Measurements from ENCODE around the gene ATRN.
"Not testable (repeated sequence)": the region's sequence is repeated elsewhere in the genome, so short reads cannot be mapped to it uniquely, and the experiment has no call there.

Gene ATRN

GRCh38 chr20:3470627-3471396 lies at the start of gene ATRN:
Gene ATRN (plus strand): TSS chr20:3471018. CDS start chr20:3471108, 90 bp downstream.
- H3K4me3 ChIP-seq (replicated peaks; ENCODE audit: low read depth, low read length): peak within 1 kb of the TSS; percentile 74
- H3K36me3 ChIP-seq (ENCODE audit: control insufficient read depth, insufficient read depth, low read length): no peaks in the 10 kb centered on the region
- H3K27me3 ChIP-seq (replicated peaks; ENCODE audit: control insufficient read depth, insufficient read depth, low read length): no peaks in the 10 kb centered on the region
- peak; percentile 96 for DNase-seq (ENCODE audit: extremely low read depth, insufficient read length)
- no peak for TF ChIP-seq CTCF (IDR thresholded peaks at IDR 0.05; ENCODE audit: insufficient read depth, low read length, poor library complexity, severe bottlenecking)

- Histone ChIP-seq H3K36me3 (ENCODE audit: control insufficient read depth, insufficient read depth, low read length) (no peaks in the 10 kb centered on the region), H3K4me3 (replicated peaks; ENCODE audit: low read depth, low read length) (no peak overlapping the region), H3K27me3 (replicated peaks; ENCODE audit: control insufficient read depth, insufficient read depth, low read length) (no peaks in the 10 kb centered on the region)
- TF ChIP-seq CTCF (IDR thresholded peaks at IDR 0.05; ENCODE audit: insufficient read depth, low read length, poor library complexity, severe bottlenecking): no peak
- DNase-seq (ENCODE audit: extremely low read depth, insufficient read length): no peak
Observed at GRCh38 chr20:3421985-3422384, 48.8 kb upstream of the ATRN start.

GRCh38 chr20:3423126-3423525 lies 47.7 kb upstream of the ATRN start:
- Histone ChIP-seq H3K36me3 (ENCODE audit: control insufficient read depth, insufficient read depth, low read length) (no peaks in the 10 kb centered on the region), H3K4me3 (replicated peaks; ENCODE audit: low read depth, low read length) (no peak overlapping the region), H3K27me3 (replicated peaks; ENCODE audit: control insufficient read depth, insufficient read depth, low read length) (no peaks in the 10 kb centered on the region)
- no peak for DNase-seq (ENCODE audit: extremely low read depth, insufficient read length)
- TF ChIP-seq CTCF (IDR thresholded peaks at IDR 0.05; ENCODE audit: insufficient read depth, low read length, poor library complexity, severe bottlenecking): no peak

- H3K27me3 ChIP-seq (replicated peaks; ENCODE audit: control insufficient read depth, insufficient read depth, low read length); H3K36me3 ChIP-seq (ENCODE audit: control insufficient read depth, insufficient read depth, low read length); DNase-seq (ENCODE audit: extremely low read depth, insufficient read length); H3K4me3 ChIP-seq (replicated peaks; ENCODE audit: low read depth, low read length): not testable (repeated sequence)
Observed at GRCh38 chr20:3426766-3427165, 44.1 kb upstream of the ATRN start.

GRCh38 chr20:3430376-3431069 lies 40.3 kb upstream of the ATRN start:
- Histone ChIP-seq H3K4me3 (replicated peaks; ENCODE audit: low read depth, low read length) (no peak overlapping the region), H3K27me3 (replicated peaks; ENCODE audit: control insufficient read depth, insufficient read depth, low read length) (no peaks in the 10 kb centered on the region), H3K36me3 (ENCODE audit: control insufficient read depth, insufficient read depth, low read length) (no peaks in the 10 kb centered on the region)
- no peak for TF ChIP-seq CTCF (IDR thresholded peaks at IDR 0.05; ENCODE audit: insufficient read depth, low read length, poor library complexity, severe bottlenecking)
- peak; percentile 50 for DNase-seq (ENCODE audit: extremely low read depth, insufficient read length)

- Histone ChIP-seq H3K4me3 (replicated peaks; ENCODE audit: low read depth, low read length) (no peak overlapping the region), H3K27me3 (replicated peaks; ENCODE audit: control insufficient read depth, insufficient read depth, low read length) (no peaks in the 10 kb centered on the region), H3K36me3 (ENCODE audit: control insufficient read depth, insufficient read depth, low read length) (no peaks in the 10 kb centered on the region)
- TF ChIP-seq CTCF (IDR thresholded peaks at IDR 0.05; ENCODE audit: insufficient read depth, low read length, poor library complexity, severe bottlenecking): no peak
- no peak for DNase-seq (ENCODE audit: extremely low read depth, insufficient read length)
Observed at GRCh38 chr20:3431109-3431508, 39.7 kb upstream of the ATRN start.
